IPS-11a (cell line): ENCODE results near the gene ANAPC1.
"Not testable (repeated sequence)": the region's sequence is repeated elsewhere in the genome, so short reads cannot be mapped to it uniquely, and the experiment has no call there.

ENCODE experiments used
- H3K4me3 ChIP-seq: one replicate; pipeline ENCODE4 v1.5.1; 2013; ENCODE audit warnings: low read depth, low read length, control low read depth

Gene ANAPC1

DNA sequence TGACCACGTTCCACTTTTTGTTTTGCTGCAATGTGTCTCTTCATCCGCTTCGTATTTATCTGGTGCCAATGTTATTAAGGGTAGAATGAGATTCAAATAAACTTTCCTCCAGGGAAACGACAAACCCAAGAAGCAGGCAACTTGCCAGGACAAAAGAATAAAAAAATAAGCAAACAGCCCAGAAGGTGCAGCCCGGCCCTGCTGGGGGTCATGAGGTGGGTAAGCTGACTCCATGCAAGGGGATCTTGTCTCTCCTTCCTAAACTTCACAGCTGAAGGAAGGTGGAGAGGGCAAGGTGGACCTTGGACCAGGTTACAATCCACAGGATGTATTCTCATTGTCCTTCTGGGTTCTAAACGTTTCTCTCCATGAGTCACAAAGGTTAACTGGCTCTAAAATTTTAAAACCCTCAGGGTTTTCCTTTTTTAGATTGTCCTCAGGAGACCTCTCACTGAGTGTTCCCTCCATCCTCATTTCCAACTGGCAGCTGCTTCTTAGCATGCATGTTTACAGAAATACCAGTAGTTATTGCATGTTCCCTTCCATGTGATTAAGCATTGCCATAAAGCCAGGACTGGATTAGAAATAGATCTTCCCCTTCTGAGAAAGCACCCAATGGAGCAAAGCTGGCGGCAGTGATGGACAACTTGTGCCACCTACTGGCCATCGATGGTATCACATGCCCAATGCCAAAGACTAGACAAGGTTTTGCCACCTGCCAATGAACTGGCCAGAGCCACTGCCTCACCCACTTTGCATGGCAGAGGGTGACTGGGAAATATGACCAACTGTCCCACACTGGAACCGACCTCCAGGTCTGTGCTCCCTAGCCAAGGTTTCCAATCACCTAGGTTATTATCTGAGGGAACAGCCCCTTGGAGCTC is 147.9 kb downstream of the ANAPC1 start:
- not testable (repeated sequence) for H3K4me3 ChIP-seq

DNA sequence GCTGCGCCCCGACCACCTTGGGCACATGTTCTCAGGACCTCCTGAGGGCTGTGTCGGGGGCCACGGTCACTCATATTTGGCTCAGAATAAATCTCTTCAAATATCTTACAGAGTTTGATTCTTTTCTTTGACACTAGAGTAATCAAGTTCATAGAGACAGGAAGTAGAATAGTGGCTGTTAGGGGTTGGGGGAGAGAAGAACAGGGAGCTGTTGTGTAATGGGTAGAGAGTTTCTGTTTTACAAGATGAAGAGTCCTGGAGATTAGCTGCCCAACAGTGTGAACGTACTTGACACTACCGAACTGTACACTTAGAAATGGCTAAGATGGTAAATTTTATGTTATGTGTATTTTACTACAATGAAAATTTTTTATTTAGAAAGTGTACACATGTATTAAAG is 148.6 kb downstream of the ANAPC1 start:
- H3K4me3 ChIP-seq, result not testable (repeated sequence)

DNA sequence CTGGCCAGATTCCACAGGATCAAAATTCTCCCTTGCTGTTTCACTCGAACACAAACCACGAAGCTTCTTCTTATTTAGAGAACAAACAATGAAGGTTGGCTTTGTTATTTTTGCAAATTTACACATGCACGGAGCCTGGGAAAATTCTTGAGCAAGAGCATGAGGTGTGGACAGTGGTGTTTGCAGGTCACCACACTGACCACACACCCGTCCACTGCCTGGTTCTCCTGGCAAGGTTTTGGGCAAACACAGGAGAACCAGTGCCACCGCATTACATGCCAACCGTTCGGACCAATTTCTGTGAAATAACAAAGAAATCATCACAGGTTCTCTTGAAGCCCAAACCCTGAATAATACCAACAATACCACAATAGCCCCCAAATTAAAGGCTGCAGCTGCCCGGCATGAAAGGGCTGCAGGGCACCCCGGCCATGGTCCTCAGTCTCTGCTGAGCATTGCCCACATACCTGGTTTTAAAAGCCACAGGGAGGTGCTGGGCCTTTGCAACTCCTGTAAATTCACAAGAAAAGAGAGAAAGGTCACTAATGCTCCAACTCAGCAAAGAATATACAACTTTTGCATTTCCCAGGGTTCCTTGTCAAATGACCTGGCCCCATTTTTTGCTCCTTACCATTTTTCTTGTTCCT is 154.1 kb downstream of the ANAPC1 start:
- not testable (repeated sequence) for H3K4me3 ChIP-seq

DNA sequence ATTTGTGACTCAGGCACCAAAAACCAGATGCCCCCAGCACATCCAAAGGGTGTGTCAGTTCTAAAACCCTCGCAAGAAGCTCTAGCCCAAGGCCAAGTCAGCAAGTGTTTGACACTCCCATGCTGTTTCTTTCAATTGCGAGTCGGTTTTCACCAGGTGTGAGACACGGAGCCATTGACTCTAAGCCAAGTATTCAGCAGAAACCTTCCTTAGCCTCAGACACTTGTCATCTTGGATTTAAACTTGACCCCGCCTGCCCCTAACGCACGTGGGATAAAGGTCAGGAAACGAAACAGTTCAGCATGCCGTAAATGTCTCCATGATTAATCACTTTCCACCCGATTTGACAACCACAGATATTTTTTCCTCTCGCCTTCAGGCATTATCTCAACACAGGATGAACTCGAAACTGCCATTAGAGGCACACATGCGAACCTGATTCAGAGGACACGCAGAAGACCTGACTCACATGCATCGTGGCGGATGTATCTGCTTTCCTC is 156.3 kb downstream of the ANAPC1 start:
- not testable (repeated sequence) for H3K4me3 ChIP-seq

DNA sequence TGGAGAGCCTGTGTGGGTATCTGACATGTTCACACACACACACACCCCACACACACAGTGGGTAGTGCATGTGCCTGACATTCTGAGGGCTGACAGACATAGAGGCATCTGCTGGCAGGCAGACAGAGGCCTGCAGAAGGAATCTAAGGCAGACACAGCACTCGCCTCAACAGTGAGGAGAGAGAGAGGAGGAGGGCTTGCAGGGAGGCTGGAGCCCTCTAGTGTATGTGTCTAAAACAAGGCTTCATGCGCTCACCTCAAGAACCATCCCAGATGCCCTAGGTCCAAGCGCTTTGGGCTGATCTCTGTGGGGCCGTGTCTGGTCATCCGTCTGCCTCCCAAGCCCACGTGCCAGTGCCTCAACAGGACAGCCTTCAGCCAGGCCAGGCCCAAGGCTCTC is 158.3 kb downstream of the ANAPC1 start:
- not testable (repeated sequence) for H3K4me3 ChIP-seq

DNA sequence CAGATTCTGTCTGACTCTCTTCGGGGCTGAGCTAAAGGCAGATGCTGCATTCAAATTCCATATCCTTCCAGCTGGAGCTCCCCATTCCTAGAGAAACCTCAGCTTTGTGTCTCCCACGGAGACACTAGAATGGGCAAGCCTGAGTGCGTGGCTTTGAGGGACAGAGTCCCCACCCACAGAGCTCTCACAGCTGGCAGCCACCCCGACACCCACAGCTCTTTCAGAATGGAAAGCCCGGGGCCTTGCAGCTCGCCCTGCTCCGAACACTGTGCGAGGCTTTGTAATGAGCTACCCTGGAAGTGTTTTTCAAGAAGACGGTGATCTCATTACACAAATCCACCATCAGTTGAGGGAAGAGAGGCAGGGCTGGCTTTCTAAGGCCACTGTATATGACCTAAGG is 164.4 kb downstream of the ANAPC1 start:
- H3K4me3 ChIP-seq, result not testable (repeated sequence)
